GM18498 (cell line): ENCODE measurements around the gene MAP3K20.
"Not testable (repeated sequence)": the region's sequence is repeated elsewhere in the genome, so short reads cannot be mapped to it uniquely, and the experiment has no call there.

Source experiments
- ATAC-seq: cut with Tn5 transposase; IDR thresholded peaks from one replicate; pipeline ENCODE4 v1.9.1; 2021; ENCODE audit warnings: mild to moderate bottlenecking, moderate library complexity; ENCODE audit not compliant: unreplicated experiment

Gene MAP3K20

GRCh38 chr2:173119069-173119807 lies 43.6 kb downstream of the MAP3K20 start:
- ATAC-seq = peak; percentile 52

- ATAC-seq = peak; percentile 54
Measured at GRCh38 chr2:173119944-173120343, 44.3 kb downstream of the MAP3K20 start.

- no peak for ATAC-seq
Measured at GRCh38 chr2:173122936-173123335, 47.3 kb downstream of the MAP3K20 start.

- no peak for ATAC-seq
Measured at GRCh38 chr2:173124441-173124840, 48.8 kb downstream of the MAP3K20 start.

GRCh38 chr2:173126819-173127218 lies 51.2 kb downstream of the MAP3K20 start:
- ATAC-seq = no peak

- not testable (repeated sequence) for ATAC-seq
Measured at GRCh38 chr2:173128132-173128531, 52.5 kb downstream of the MAP3K20 start.

- ATAC-seq = peak; percentile 62
Measured at GRCh38 chr2:173130496-173131465, 55.1 kb downstream of the MAP3K20 start.

GRCh38 chr2:173132531-173132930 lies 56.9 kb downstream of the MAP3K20 start:
- no peak for ATAC-seq

GRCh38 chr2:173134703-173135102 lies 59.1 kb downstream of the MAP3K20 start:
- no peak for ATAC-seq

- no peak for ATAC-seq
Measured at GRCh38 chr2:173136067-173136466, 60.4 kb downstream of the MAP3K20 start.

GRCh38 chr2:173136599-173136998 lies 61.0 kb downstream of the MAP3K20 start:
- ATAC-seq = no peak

GRCh38 chr2:173137610-173138009 lies 62.0 kb downstream of the MAP3K20 start:
- no peak for ATAC-seq

- ATAC-seq = no peak
Measured at GRCh38 chr2:173138962-173139361, 63.3 kb downstream of the MAP3K20 start.

- ATAC-seq = no peak
Measured at GRCh38 chr2:173141666-173142065, 66.0 kb downstream of the MAP3K20 start.

- ATAC-seq = no peak
Measured at GRCh38 chr2:173145454-173145853, 69.8 kb downstream of the MAP3K20 start.

GRCh38 chr2:173146590-173146989 lies 70.9 kb downstream of the MAP3K20 start:
- ATAC-seq = no peak

- ATAC-seq = no peak
Measured at GRCh38 chr2:173148520-173148919, 72.9 kb downstream of the MAP3K20 start.

GRCh38 chr2:173149491-173149890 lies 73.8 kb downstream of the MAP3K20 start:
- ATAC-seq = peak; percentile 95

GRCh38 chr2:173150087-173150486 lies 74.4 kb downstream of the MAP3K20 start:
- ATAC-seq = no peak

- no peak for ATAC-seq
Measured at GRCh38 chr2:173150963-173151362, 75.3 kb downstream of the MAP3K20 start.

- peak; percentile 40 for ATAC-seq
Measured at GRCh38 chr2:173151671-173152401, 76.2 kb downstream of the MAP3K20 start.
